ENCODE results near the gene ZNF630.

GRCh38 chrX:48059296-48059639 is 12.2 kb downstream of the ZNF630 start:
- TF ChIP-seq CTCF (IDR thresholded peaks at IDR 0.05; ENCODE audit: borderline replicate concordance, extremely low read depth, low read length, poor library complexity, severe bottlenecking) (no peak), EZH2 (IDR thresholded peaks at IDR 0.05; ENCODE audit: borderline replicate concordance, low read depth, low read length, severe bottlenecking) (no peak)

Measured in DND-41 (cell line).